ENCODE results near the gene SPATC1L.
"Not testable (repeated sequence)": the region's sequence is repeated elsewhere in the genome, so short reads cannot be mapped to it uniquely, and the experiment has no call there.

Gene SPATC1L

GRCh38 chr21:46214478-46215340, 30.4 kb upstream of the SPATC1L start:
- DNase-seq = no peak

- DNase-seq = no peak
Observed at GRCh38 chr21:46213620-46214286, 29.5 kb upstream of the SPATC1L start.

- no peak for DNase-seq
Observed at GRCh38 chr21:46212721-46213484, 28.6 kb upstream of the SPATC1L start.

- no peak for DNase-seq
Observed at GRCh38 chr21:46211786-46212720, 27.8 kb upstream of the SPATC1L start.

GRCh38 chr21:46211376-46211775, 27.1 kb upstream of the SPATC1L start:
- no peak for DNase-seq

- no peak for DNase-seq
Observed at GRCh38 chr21:46210378-46211136, 26.3 kb upstream of the SPATC1L start.

- DNase-seq = no peak
Observed at GRCh38 chr21:46208761-46209721, 24.8 kb upstream of the SPATC1L start.

GRCh38 chr21:46207920-46208591, 23.8 kb upstream of the SPATC1L start:
- DNase-seq = no peak

- DNase-seq = no peak
Observed at GRCh38 chr21:46207006-46207919, 23.0 kb upstream of the SPATC1L start.

- no peak for DNase-seq
Observed at GRCh38 chr21:46206163-46207005, 22.1 kb upstream of the SPATC1L start.

GRCh38 chr21:46205766-46206162, 21.5 kb upstream of the SPATC1L start:
- no peak for DNase-seq

GRCh38 chr21:46205166-46205565, 20.9 kb upstream of the SPATC1L start:
- no peak for DNase-seq

GRCh38 chr21:46203203-46203600, 18.9 kb upstream of the SPATC1L start:
- DNase-seq = no peak

- DNase-seq = no peak
Observed at GRCh38 chr21:46202592-46203202, 18.4 kb upstream of the SPATC1L start.

GRCh38 chr21:46200877-46201803, 16.9 kb upstream of the SPATC1L start:
- DNase-seq = not testable (repeated sequence)
